Transverse colon (tissue), 4 donors: ENCODE results near the gene CFAP221. TPM values are rescaled to one million over a fixed set of nuclear protein-coding genes. Genes with fewer than 3 reads are reported as not detected.
A peak's percentile ranks its signal among the peaks of the same experiment; 100 is the strongest.

Experiments used
- DNase-seq: peaks from one replicate; pipeline ENCODE4 v3.0.0-alpha.2; 2019
- H3K27ac ChIP-seq, 4 donors: fragments of 200-600 bp; sonication (generic); 2 replicates each; pipeline ENCODE4 v1.5.1; 2016 to 2018; ENCODE audit warnings: inconsistent platforms in 4 of 4
- H3K27me3 ChIP-seq: fragments of 200-600 bp; sonication (generic); 2 replicates; pipeline ENCODE4 v1.5.1; 2017; ENCODE audit warnings: inconsistent platforms
- H3K36me3 ChIP-seq, 4 donors: fragments of 200-600 bp; sonication (generic); 2 replicates each; pipeline ENCODE4 v1.5.1; 2017 to 2019; ENCODE audit warnings: inconsistent platforms in 4 of 4
- H3K4me1 ChIP-seq, 4 donors: fragments of 200-600 bp; sonication (generic); 2 replicates each; pipeline ENCODE4 v1.5.1; 2017 to 2020; ENCODE audit warnings: inconsistent platforms in 4 of 4
- H3K4me3 ChIP-seq, 4 donors: fragments of 200-600 bp; sonication (generic); 1 replicate in 1 of 4; 2 replicates in 3 of 4; pipeline versions ENCODE4 v1.5.1 to v1.6.1; 2017 to 2019; ENCODE audit warnings: inconsistent platforms in 4 of 4
- H3K9me3 ChIP-seq, 2 donors: fragments of 200-600 bp; sonication (generic); 2 replicates each; pipeline ENCODE4 v1.5.1; 2017 to 2019; ENCODE audit warnings: inconsistent platforms in 2 of 2
- EP300 ChIP-seq: sonication (generic); formaldehyde crosslinking; IDR thresholded peaks from one replicate; pipeline ENCODE4 v1.6.1; 2017; ENCODE audit warnings: antibody characterized with exemption, low read depth
- POLR2A ChIP-seq: fragments of 450-650 bp; IDR thresholded peaks from one replicate; pipeline ENCODE4 v1.6.1; 2016; ENCODE audit warnings: antibody characterized with exemption, mild to moderate bottlenecking, moderate library complexity
- POLR2AphosphoS5 ChIP-seq, 3 donors: sonication (generic); formaldehyde crosslinking; IDR thresholded peaks; one replicate each; pipeline ENCODE4 v1.6.1; 2016; ENCODE audit warnings: antibody characterized with exemption in 3 of 3
- WGBS, 2 donors: methylation state at CpG; one replicate each; pipeline ENCODE4 v1.1.5; 2018; ENCODE audit warnings: low coverage in 1 of 2; 5-methylcytosine and 5-hydroxymethylcytosine counted together
- in situ Hi-C, 4 donors: fragments of 200-750 bp; cut with MboI; loops; one replicate each; pipeline versions ENCODE4 v1.15.0 to v1.15.1; 2017; ENCODE audit warnings: low sequenced_read_pairs in 3 of 4, low pct_ligation_motif_present in 1 of 4, low pct_unique_long_range_greater_than_20kb in 1 of 4
- intact Hi-C: fragments of 100-400 bp; cut with DNase I; formaldehyde crosslinking; loops from one replicate; pipeline ENCODE4 v1.15.1; 2023; ENCODE audit warnings: low total_unique reads
- total RNA-seq, 4 donors: library from RNA; depleted of rRNA; stranded (reverse); fragments of >200 nt; gene quantifications; one replicate each; pipeline ENCODE4 v1.1.0, GENCODE V29; 2016
- TF ChIP-seq, protein P1 (sequence below), 5 experiments: fragments of 200-600 bp in 3 of 5; fragments of 450-650 bp in 2 of 5; sonication (generic) in 3 of 5; IDR thresholded peaks; 1 replicate in 2 of 5; 2 replicates in 3 of 5; pipeline ENCODE4 v1.5.1; 2016 to 2017; ENCODE audit warnings: antibody characterized with exemption in 5 of 5, inconsistent platforms in 3 of 5, mild to moderate bottlenecking in 2 of 5, moderate library complexity in 1 of 5

Gene CFAP221
- total RNA-seq, 4 donors from 2014 or later: not detected

DNA sequence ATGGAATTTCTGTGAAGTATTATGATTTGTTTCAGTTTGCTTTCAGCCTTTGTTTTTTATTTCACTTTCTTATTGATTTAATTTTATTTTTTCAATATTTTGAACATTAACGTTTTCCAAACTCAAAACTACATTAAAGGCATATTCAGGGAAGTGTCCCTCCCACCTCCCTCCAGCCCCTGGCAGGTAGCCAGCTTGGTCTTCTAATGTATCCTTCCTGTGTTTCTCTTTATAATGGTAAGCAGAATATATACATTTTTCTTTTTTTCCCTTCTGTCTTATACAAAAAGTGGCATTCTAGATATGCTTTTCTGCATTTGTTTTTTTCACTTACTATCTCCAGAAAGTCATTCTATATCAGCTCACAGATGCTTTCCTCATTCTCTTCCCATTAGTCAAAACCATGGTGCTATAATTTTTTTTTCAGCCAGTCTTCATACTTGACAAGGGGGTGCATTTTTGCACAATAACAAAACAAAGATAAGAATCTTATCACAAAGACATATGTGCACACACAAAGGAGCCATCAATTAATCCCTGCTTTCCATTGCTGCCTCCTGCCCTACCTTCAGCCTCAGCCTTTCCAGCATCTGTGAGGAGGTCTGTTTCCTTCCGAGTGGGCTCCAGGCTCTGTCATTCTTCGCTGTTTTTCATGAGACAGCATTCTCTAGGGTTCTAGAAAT lies 101.1 kb downstream of the CFAP221 start:
- Histone ChIP-seq H3K4me1 (peaks cover 0 to 4% (median 0%) of the 10 kb centered on the region in 4 donors), H3K36me3 (no peaks in the 10 kb centered on the region), H3K9me3 (no peaks in the 10 kb centered on the region), H3K27me3 (no peaks in the 10 kb centered on the region), H3K27ac (no peak overlapping the region), H3K4me3 (no peak overlapping the region)
- WGBS, 2 donors: 58 to 67% methylated on average over 2 to 3 of the region's 3 CpGs
- no peak for TF ChIP-seq POLR2AphosphoS5 (IDR thresholded peaks at IDR 0.05)
- TF ChIP-seq EP300: no peak
- TF ChIP-seq, protein P1, sequence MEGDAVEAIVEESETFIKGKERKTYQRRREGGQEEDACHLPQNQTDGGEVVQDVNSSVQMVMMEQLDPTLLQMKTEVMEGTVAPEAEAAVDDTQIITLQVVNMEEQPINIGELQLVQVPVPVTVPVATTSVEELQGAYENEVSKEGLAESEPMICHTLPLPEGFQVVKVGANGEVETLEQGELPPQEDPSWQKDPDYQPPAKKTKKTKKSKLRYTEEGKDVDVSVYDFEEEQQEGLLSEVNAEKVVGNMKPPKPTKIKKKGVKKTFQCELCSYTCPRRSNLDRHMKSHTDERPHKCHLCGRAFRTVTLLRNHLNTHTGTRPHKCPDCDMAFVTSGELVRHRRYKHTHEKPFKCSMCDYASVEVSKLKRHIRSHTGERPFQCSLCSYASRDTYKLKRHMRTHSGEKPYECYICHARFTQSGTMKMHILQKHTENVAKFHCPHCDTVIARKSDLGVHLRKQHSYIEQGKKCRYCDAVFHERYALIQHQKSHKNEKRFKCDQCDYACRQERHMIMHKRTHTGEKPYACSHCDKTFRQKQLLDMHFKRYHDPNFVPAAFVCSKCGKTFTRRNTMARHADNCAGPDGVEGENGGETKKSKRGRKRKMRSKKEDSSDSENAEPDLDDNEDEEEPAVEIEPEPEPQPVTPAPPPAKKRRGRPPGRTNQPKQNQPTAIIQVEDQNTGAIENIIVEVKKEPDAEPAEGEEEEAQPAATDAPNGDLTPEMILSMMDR (IDR thresholded peaks at IDR 0.05): no peak
- no peak for TF ChIP-seq POLR2A
- intact Hi-C loops: loop anchor here (5.0 kb wide), 1 partner anchor 1452 kb away; no protein-coding TSS in a partner anchor
- DNase-seq: no peak
- in situ Hi-C loops: no loop called here

DNA sequence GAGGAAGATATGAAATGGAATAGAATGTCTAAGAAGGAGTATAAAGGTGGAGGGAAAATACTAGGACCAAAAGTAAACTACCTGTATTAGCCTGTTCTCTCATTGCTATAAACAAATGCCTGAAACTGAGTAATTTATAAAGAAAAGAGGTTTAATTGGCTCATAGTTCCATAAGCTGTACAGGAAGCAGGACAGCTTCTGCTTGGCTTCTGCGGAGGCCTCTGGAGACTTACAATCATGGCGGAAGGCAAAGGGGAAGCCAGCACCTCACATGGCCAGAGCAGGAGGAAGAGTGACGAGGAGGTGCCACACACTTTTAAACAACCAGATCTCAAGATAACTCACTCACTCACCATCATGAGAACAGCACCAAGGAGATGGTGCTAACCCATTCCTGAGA lies 101.9 kb downstream of the CFAP221 start:
- Histone ChIP-seq H3K27ac (no peak overlapping the region), H3K9me3 (no peaks in the 10 kb centered on the region), H3K27me3 (no peaks in the 10 kb centered on the region), H3K4me1 (peaks cover 0 to 4% (median 0%) of the 10 kb centered on the region in 4 donors), H3K36me3 (no peaks in the 10 kb centered on the region), H3K4me3 (no peak overlapping the region)
- no peak for DNase-seq
- in situ Hi-C loops (no loop called here), intact Hi-C loops (loop anchor here (5.0 kb wide), 1 partner anchor 1451 kb away; no protein-coding TSS in a partner anchor)
- 82% methylated on average over 3 of the region's 3 CpGs; no CpG with 5 or more reads in 1 of the 2 donors for whole genome bisulfite sequencing, 2 donors
- TF ChIP-seq, protein P1 (IDR thresholded peaks at IDR 0.05): no peak
- TF ChIP-seq POLR2A (no peak), EP300 (no peak), POLR2AphosphoS5 (IDR thresholded peaks at IDR 0.05) (no peak)

DNA sequence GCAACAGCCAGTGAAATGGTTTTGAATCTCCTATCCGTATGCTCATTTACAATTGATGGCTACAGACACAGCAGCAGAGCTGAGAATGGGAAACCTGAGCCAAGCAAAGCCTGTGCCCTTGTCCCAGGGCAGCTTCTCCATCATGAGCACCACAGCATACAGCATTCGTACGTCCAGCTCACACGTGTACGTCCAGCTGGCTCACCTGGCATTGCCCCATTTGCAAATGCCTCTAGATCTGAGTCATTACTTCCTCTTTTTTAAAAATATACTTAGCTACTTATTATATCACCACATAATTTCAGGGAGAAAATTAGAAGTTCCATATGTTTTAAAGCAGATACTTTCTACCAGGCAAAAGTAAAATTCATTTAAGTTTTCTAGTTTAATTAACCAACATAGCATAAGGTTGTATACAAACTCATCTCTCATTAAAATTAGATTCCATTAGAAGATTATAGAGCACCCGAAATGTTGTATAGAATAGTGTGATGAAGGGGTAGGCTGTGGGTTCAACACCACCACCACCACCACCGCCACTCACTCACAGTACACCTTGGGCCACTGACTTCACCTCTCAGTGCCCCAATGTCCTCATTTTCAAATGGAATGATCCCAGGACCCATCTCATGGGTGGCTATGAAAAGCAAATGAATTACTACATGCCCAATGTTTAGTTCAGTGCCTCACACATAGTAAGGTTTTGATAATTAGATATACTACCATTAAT lies 103.4 kb downstream of the CFAP221 start:
- no peak overlapping the region for H3K27ac ChIP-seq
- 60 to 83% methylated on average over 4 to 7 of the region's 7 CpGs for WGBS, 2 donors
- intact Hi-C loops (loop anchor here (5.0 kb wide), 1 partner anchor 1450 kb away; no protein-coding TSS in a partner anchor), in situ Hi-C loops (no loop called here)
- TF ChIP-seq EP300 (no peak), POLR2AphosphoS5 (IDR thresholded peaks at IDR 0.05) (no peak), POLR2A (no peak)
- TF ChIP-seq, protein P1 (IDR thresholded peaks at IDR 0.05): no peak
- no peaks in the 10 kb centered on the region for H3K4me1 ChIP-seq
- no peak overlapping the region for H3K4me3 ChIP-seq
- peak; percentile 24 for DNase-seq
- H3K9me3 ChIP-seq: no peaks in the 10 kb centered on the region
- H3K27me3 ChIP-seq: no peaks in the 10 kb centered on the region
- no peaks in the 10 kb centered on the region for H3K36me3 ChIP-seq

DNA sequence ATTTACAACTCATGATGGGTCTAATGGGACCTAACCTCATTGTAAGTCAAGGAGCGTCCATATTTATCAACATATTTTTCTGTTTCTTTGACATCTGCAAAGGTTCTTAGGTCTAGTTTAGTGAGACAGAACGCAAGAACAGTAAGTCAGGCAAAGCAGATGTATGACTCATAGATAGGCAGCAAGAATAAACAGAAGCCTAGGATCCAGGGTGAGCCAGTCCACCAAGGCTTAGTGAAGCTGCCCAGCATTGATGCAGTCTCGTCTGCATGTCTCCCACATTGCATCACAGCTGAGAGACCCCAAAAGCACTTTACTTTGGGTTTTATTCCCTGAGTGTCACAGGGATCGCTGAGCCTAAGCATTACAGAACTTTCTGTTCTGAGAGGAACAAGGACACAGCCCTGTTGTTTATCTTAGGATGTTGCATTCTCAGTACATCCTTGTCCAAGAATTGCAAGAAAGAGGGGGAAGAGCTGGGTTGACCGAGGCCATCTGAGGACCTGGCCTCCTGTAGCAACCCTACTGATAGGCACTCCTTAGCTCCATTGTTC lies 105.2 kb downstream of the CFAP221 start:
- TF ChIP-seq EP300: no peak
- no peak for TF ChIP-seq POLR2AphosphoS5 (IDR thresholded peaks at IDR 0.05)
- TF ChIP-seq, protein P1 (IDR thresholded peaks at IDR 0.05): no peak
- TF ChIP-seq POLR2A: no peak
- Histone ChIP-seq H3K27me3 (peaks cover 12% of the 10 kb centered on the region), H3K4me3 (no peak overlapping the region), H3K36me3 (no peaks in the 10 kb centered on the region), H3K4me1 (no peaks in the 10 kb centered on the region), H3K9me3 (no peaks in the 10 kb centered on the region), H3K27ac (no peak overlapping the region)
- no peak for DNase-seq
- in situ Hi-C loops (no loop called here), intact Hi-C loops (loop anchor here (5.0 kb wide), 1 partner anchor 1448 kb away; no protein-coding TSS in a partner anchor)
- 81 to 91% methylated on average over 3 to 5 of the region's 5 CpGs for WGBS, 2 donors
